DOHH2 (cell line): ENCODE data around the gene MICAL3.

ENCODE experiments used
- EZH2phosphoT487 ChIP-seq: fragments of 200-600 bp; sonication (generic); IDR thresholded peaks from 2 replicates; pipeline ENCODE4 v1.6.1; 2017; ENCODE audit warnings: borderline replicate concordance, mild to moderate bottlenecking, antibody characterized with exemption, low read length, moderate library complexity, mixed read lengths
- TF ChIP-seq, protein P1 (sequence below): fragments of 200-600 bp; sonication (generic); IDR thresholded peaks from one replicate; pipeline ENCODE4 v1.5.1; 2014; ENCODE audit warnings: antibody characterized with exemption, mild to moderate bottlenecking, low read depth, low read length; ENCODE audit not compliant: poor library complexity, severe bottlenecking

DNA sequence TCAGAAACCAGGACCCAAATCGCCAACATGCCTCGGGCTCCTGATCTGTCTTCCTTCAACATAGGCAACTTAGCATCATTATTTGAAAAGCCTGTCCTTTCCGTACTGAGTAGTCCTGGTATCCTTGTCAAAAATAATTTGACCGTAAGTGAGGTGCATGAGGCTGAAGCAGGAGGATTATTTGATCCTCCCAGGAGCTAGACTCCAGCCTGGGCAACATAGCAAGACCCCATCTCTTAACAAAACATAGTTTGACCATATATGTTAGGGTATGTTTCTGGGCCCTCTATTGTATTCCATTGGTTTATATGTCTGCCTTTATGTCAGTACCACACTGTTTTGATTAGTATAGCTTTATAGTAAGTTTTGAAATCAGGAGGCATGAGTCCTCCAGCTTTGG, 112.5 kb downstream of the MICAL3 start:
- TF ChIP-seq EZH2phosphoT487: no peak
- TF ChIP-seq, protein P1, sequence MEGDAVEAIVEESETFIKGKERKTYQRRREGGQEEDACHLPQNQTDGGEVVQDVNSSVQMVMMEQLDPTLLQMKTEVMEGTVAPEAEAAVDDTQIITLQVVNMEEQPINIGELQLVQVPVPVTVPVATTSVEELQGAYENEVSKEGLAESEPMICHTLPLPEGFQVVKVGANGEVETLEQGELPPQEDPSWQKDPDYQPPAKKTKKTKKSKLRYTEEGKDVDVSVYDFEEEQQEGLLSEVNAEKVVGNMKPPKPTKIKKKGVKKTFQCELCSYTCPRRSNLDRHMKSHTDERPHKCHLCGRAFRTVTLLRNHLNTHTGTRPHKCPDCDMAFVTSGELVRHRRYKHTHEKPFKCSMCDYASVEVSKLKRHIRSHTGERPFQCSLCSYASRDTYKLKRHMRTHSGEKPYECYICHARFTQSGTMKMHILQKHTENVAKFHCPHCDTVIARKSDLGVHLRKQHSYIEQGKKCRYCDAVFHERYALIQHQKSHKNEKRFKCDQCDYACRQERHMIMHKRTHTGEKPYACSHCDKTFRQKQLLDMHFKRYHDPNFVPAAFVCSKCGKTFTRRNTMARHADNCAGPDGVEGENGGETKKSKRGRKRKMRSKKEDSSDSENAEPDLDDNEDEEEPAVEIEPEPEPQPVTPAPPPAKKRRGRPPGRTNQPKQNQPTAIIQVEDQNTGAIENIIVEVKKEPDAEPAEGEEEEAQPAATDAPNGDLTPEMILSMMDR: no peak
